ENCODE measurements around the gene SH2D6. TPM values are rescaled to one million over a fixed set of nuclear protein-coding genes. Genes with fewer than 3 reads are reported as not detected.

SH2D6 gene
- total and polyA plus RNA-seq, 10 donors = 0.20 to 0.94 TPM; not detected in 8

- intact Hi-C loops (cut with DNase I; ENCODE audit: low total_unique reads) = no loop called here
- no peaks in the 10 kb centered on the region for H3K9me3 ChIP-seq
- 80 to 97% (median 93%) methylated on average over 8 of the region's 8 CpGs for WGBS, 5 donors
These were observed 28.7 kb downstream of the SH2D6 start for GRCh38 chr2:85447222-85447585.

GRCh38 chr2:85448461-85449213, 30.1 kb downstream of the SH2D6 start:
- no peaks in the 10 kb centered on the region for H3K9me3 ChIP-seq
- peaks cover 0 to 9% (median 0%) of the 10 kb centered on the region in 6 donors for H3K4me1 ChIP-seq
- TF ChIP-seq POLR2AphosphoS5 (IDR thresholded peaks at IDR 0.05) (no peak), POLR2A (IDR thresholded peaks at IDR 0.05) (no peak)
- TF ChIP-seq, protein P1, sequence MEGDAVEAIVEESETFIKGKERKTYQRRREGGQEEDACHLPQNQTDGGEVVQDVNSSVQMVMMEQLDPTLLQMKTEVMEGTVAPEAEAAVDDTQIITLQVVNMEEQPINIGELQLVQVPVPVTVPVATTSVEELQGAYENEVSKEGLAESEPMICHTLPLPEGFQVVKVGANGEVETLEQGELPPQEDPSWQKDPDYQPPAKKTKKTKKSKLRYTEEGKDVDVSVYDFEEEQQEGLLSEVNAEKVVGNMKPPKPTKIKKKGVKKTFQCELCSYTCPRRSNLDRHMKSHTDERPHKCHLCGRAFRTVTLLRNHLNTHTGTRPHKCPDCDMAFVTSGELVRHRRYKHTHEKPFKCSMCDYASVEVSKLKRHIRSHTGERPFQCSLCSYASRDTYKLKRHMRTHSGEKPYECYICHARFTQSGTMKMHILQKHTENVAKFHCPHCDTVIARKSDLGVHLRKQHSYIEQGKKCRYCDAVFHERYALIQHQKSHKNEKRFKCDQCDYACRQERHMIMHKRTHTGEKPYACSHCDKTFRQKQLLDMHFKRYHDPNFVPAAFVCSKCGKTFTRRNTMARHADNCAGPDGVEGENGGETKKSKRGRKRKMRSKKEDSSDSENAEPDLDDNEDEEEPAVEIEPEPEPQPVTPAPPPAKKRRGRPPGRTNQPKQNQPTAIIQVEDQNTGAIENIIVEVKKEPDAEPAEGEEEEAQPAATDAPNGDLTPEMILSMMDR (IDR thresholded peaks at IDR 0.05 in 8 of 11, conservative IDR thresholded peaks at IDR 0.05 in 3 of 11) = no peak
- intact Hi-C loops (cut with DNase I; ENCODE audit: low total_unique reads) = no loop called here
- no peak for DNase-seq
- H3K36me3 ChIP-seq = no peaks in the 10 kb centered on the region
- no peak overlapping the region for H3K27ac ChIP-seq
- 90 to 93% (median 91%) methylated on average over 8 of the region's 8 CpGs for WGBS, 5 donors
- no peak overlapping the region for H3K4me3 ChIP-seq
- no peaks in the 10 kb centered on the region for H3K27me3 ChIP-seq (replicated peaks in 1 of 7)

More at GRCh38 chr2:85447222-85447585, 28.7 kb downstream of the SH2D6 start:
- TF ChIP-seq POLR2A (IDR thresholded peaks at IDR 0.05) (no peak), POLR2AphosphoS5 (IDR thresholded peaks at IDR 0.05) (no peak)
- TF ChIP-seq, protein P1 (IDR thresholded peaks at IDR 0.05 in 8 of 11, conservative IDR thresholded peaks at IDR 0.05 in 3 of 11) = no peak
- Histone ChIP-seq H3K4me1 (peaks cover 0 to 9% (median 0%) of the 10 kb centered on the region in 6 donors), H3K27me3 (replicated peaks in 1 of 7) (no peaks in the 10 kb centered on the region), H3K4me3 (no peak overlapping the region), H3K36me3 (no peaks in the 10 kb centered on the region), H3K27ac (no peak overlapping the region)
- DNase-seq = no peak

DNA sequence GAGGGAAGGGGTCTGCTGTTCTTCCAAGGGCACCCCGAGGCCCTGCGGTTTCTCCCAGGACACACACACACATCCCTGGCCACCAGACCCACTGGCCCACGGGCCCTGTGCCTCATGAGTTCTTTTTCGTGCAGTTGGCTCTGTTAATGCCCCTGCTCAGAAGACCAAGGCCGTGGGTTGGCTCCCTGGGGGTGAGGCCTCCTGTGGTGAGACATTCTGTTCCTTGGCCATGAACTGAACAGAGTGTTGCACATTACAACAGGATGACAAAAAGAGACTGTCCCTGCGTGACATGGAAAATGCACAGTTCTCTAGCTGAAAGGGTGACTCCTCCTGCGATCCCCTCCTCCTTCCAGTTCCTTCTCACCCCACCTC, 30.7 kb downstream of the SH2D6 start:
- Histone ChIP-seq H3K4me3 (no peak overlapping the region), H3K4me1 (peaks cover 0 to 9% (median 0%) of the 10 kb centered on the region in 6 donors), H3K27ac (no peak overlapping the region), H3K36me3 (no peaks in the 10 kb centered on the region), H3K27me3 (replicated peaks in 1 of 7) (no peaks in the 10 kb centered on the region), H3K9me3 (no peaks in the 10 kb centered on the region)
- intact Hi-C loops (cut with DNase I; ENCODE audit: low total_unique reads) = no loop called here
- TF ChIP-seq POLR2A (IDR thresholded peaks at IDR 0.05) = no peak
- TF ChIP-seq, protein P1 (IDR thresholded peaks at IDR 0.05 in 8 of 11, conservative IDR thresholded peaks at IDR 0.05 in 3 of 11) = no peak
- TF ChIP-seq POLR2AphosphoS5 (IDR thresholded peaks at IDR 0.05) = no peak
- DNase-seq = no peak
- WGBS, 5 donors = 81 to 90% (median 86%) methylated on average over 3 to 7 of the region's 7 CpGs

GRCh38 chr2:85452237-85452636, 33.7 kb downstream of the SH2D6 start:
- no peak overlapping the region for H3K27ac ChIP-seq
- intact Hi-C loops (cut with DNase I; ENCODE audit: low total_unique reads) = no loop called here
- WGBS, 5 donors = 62 to 87% (median 83%) methylated on average over 1 of the region's 1 CpG
- no peaks in the 10 kb centered on the region for H3K36me3 ChIP-seq
- no peaks in the 10 kb centered on the region for H3K4me1 ChIP-seq
- no peaks in the 10 kb centered on the region for H3K27me3 ChIP-seq (replicated peaks in 1 of 7)
- H3K9me3 ChIP-seq = no peaks in the 10 kb centered on the region
- DNase-seq = no peak
- TF ChIP-seq POLR2A (IDR thresholded peaks at IDR 0.05) = no peak
- TF ChIP-seq, protein P1 (IDR thresholded peaks at IDR 0.05 in 8 of 11, conservative IDR thresholded peaks at IDR 0.05 in 3 of 11) = no peak
- no peak for TF ChIP-seq POLR2AphosphoS5 (IDR thresholded peaks at IDR 0.05)
- no peak overlapping the region for H3K4me3 ChIP-seq
